IMR-90 (cell line): ENCODE data around the gene APLF.
"Not testable (repeated sequence)": the region's sequence is repeated elsewhere in the genome, so short reads cannot be mapped to it uniquely, and the experiment has no call there.

Source experiments
- MAZ ChIP-seq: IDR thresholded peaks from 2 replicates; pipeline ENCODE4 v1.6.1; 2012; ENCODE audit warnings: low read depth, mild to moderate bottlenecking, low read length, improper control_type of control experiment, moderate library complexity, borderline replicate concordance
- MXI1 ChIP-seq: IDR thresholded peaks from 2 replicates; pipeline ENCODE4 v1.6.1; 2012; ENCODE audit warnings: low read depth, mild to moderate bottlenecking, low read length, moderate library complexity, borderline replicate concordance
- POLR2A ChIP-seq: IDR thresholded peaks from 2 replicates; pipeline ENCODE4 v1.6.1; 2012; ENCODE audit warnings: mild to moderate bottlenecking, low read depth, low read length
- RAD21 ChIP-seq: IDR thresholded peaks from 2 replicates; pipeline ENCODE4 v1.6.1; 2012; ENCODE audit warnings: low read length, improper control_type of control experiment
- RCOR1 ChIP-seq: IDR thresholded peaks from 2 replicates; pipeline ENCODE4 v1.6.1; 2012; ENCODE audit warnings: mild to moderate bottlenecking, low read length, improper control_type of control experiment; ENCODE audit not compliant: insufficient replicate concordance
- SMC3 ChIP-seq: fragments of 150-350 bp; IDR thresholded peaks from 2 replicates; pipeline ENCODE4 v1.6.1; 2016; ENCODE audit warnings: low read depth, mild to moderate bottlenecking, antibody characterized with exemption, low read length, moderate library complexity
- TF ChIP-seq, protein P1 (sequence below): conservative IDR thresholded peaks from 2 replicates; pipeline ENCODE4 v1.5.1; 2012; ENCODE audit warnings: mild to moderate bottlenecking, low read depth, low read length, improper control_type of control experiment

- TF ChIP-seq, protein P1, sequence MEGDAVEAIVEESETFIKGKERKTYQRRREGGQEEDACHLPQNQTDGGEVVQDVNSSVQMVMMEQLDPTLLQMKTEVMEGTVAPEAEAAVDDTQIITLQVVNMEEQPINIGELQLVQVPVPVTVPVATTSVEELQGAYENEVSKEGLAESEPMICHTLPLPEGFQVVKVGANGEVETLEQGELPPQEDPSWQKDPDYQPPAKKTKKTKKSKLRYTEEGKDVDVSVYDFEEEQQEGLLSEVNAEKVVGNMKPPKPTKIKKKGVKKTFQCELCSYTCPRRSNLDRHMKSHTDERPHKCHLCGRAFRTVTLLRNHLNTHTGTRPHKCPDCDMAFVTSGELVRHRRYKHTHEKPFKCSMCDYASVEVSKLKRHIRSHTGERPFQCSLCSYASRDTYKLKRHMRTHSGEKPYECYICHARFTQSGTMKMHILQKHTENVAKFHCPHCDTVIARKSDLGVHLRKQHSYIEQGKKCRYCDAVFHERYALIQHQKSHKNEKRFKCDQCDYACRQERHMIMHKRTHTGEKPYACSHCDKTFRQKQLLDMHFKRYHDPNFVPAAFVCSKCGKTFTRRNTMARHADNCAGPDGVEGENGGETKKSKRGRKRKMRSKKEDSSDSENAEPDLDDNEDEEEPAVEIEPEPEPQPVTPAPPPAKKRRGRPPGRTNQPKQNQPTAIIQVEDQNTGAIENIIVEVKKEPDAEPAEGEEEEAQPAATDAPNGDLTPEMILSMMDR, result not testable (repeated sequence)
- TF ChIP-seq MAZ, POLR2A, MXI1, RAD21, SMC3, RCOR1: not testable (repeated sequence)
These were observed 59.6 kb downstream of the APLF start for GRCh38 chr2:68526943-68527342.
